Measurements from ENCODE around the gene SCMH1.
A peak's percentile ranks its signal among the peaks of the same experiment; 100 is the strongest.

Gene SCMH1

DNA sequence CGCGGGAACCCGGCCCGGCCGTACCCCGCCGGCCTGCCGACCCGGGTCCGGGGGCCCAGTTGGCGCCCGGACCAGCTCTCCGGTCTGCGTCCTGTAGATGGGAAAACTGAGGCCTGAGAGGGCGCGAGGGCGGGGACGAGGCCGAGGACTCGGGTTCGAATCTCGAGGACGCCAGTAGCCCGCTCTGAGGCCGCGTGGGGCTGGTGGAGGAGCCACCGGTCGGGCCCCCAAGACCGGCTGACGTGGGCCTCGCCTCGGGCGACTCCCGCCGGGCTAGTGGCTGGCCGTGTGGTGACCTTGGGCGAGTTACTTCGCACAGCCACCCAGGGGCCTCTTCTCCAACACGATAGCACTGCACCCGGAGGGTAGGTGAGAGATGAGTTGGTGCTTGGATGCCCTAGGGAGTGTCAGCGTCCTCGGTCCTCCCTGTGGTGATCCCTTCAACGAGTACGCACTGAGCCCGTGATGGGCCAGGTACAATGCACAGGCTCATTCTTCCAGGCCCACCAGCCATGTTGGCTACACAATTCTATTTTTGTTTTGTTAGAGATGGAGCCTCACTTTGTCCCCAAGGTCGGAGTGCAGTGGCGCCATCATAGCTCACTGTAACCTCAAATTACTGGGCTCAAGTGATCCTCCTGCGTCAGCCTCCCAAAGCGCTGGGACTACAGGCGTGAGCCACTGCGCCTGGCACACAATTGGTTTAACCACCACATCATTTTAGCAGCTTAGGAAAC lies 404 bp upstream of the SCMH1 start:
- TF ChIP-seq, protein P1, sequence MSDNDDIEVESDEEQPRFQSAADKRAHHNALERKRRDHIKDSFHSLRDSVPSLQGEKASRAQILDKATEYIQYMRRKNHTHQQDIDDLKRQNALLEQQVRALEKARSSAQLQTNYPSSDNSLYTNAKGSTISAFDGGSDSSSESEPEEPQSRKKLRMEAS (IDR thresholded peaks at IDR 0.05), result peak; percentile 34; the same call in 1 of the 2 replicates
- TF ChIP-seq ZBTB7A (IDR thresholded peaks at IDR 0.05; ENCODE audit: low read depth) (no peak), TCF12 (IDR thresholded peaks at IDR 0.05; ENCODE audit: low read depth) (peak; percentile 31; the same call in 1 of the 2 replicates)
- TF ChIP-seq, protein P2, sequence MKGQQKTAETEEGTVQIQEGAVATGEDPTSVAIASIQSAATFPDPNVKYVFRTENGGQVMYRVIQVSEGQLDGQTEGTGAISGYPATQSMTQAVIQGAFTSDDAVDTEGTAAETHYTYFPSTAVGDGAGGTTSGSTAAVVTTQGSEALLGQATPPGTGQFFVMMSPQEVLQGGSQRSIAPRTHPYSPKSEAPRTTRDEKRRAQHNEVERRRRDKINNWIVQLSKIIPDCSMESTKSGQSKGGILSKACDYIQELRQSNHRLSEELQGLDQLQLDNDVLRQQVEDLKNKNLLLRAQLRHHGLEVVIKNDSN (IDR thresholded peaks at IDR 0.05), result no peak

DNA sequence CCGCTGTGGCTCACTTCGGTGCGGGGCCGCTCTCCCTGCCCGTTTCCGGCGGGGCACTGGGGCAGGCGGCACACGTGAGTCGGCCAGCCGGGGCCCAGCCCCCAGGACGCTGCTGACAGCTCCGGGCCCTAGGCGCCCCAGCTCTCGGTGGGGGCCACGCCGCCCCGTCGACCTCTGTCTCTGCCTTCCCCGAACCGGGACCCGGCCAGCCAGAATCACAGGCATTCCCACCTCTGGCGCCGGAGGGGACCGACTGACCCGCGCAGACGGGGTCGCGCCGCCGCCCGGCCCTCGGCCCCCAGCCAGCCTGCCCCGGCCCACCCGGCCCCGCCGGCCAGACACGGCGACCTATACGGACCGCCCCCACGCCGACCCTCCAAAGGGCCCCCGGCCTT lies 755 bp downstream of the SCMH1 start:
- TF ChIP-seq, protein P1 (IDR thresholded peaks at IDR 0.05), result no peak
- TF ChIP-seq FOXM1 (IDR thresholded peaks at IDR 0.05; ENCODE audit: borderline replicate concordance, low read depth), result no peak

DNA sequence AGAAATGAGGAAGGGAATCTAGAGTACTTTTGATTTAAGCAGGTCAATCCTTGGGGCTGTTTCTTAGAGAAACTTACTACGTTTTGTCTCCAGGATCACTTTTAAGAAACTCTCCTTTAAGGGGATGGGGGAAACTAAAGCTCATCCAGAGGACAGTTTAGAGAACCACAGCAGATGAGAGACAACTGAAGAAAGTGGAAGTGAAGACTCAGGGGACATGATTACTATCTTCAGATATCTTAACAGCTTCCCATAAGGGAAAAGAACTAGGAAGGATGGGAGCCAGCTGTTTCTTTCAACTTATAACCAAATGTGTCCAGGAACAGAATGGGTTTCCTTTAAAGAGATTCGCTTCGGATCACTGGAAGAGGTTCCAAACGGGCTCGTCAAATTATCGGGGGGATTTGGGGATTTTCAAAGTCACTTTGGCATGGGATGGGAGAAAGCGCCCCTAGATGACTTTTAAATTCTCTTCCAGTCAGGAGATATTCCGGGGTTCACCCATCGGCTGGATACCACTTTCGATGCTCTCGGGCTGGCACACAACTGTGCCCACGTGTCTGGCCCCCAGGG lies 1.2 kb downstream of the SCMH1 start:
- TF ChIP-seq, protein P1 (IDR thresholded peaks at IDR 0.05), result no peak
- TF ChIP-seq, protein P3, sequence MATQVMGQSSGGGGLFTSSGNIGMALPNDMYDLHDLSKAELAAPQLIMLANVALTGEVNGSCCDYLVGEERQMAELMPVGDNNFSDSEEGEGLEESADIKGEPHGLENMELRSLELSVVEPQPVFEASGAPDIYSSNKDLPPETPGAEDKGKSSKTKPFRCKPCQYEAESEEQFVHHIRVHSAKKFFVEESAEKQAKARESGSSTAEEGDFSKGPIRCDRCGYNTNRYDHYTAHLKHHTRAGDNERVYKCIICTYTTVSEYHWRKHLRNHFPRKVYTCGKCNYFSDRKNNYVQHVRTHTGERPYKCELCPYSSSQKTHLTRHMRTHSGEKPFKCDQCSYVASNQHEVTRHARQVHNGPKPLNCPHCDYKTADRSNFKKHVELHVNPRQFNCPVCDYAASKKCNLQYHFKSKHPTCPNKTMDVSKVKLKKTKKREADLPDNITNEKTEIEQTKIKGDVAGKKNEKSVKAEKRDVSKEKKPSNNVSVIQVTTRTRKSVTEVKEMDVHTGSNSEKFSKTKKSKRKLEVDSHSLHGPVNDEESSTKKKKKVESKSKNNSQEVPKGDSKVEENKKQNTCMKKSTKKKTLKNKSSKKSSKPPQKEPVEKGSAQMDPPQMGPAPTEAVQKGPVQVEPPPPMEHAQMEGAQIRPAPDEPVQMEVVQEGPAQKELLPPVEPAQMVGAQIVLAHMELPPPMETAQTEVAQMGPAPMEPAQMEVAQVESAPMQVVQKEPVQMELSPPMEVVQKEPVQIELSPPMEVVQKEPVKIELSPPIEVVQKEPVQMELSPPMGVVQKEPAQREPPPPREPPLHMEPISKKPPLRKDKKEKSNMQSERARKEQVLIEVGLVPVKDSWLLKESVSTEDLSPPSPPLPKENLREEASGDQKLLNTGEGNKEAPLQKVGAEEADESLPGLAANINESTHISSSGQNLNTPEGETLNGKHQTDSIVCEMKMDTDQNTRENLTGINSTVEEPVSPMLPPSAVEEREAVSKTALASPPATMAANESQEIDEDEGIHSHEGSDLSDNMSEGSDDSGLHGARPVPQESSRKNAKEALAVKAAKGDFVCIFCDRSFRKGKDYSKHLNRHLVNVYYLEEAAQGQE (IDR thresholded peaks at IDR 0.05; ENCODE audit: low read depth), result no peak
- TF ChIP-seq TEAD4 (IDR thresholded peaks at IDR 0.05) (no peak), RAD21 (IDR thresholded peaks at IDR 0.05; ENCODE audit: low read depth) (no peak), ZBTB7A (IDR thresholded peaks at IDR 0.05; ENCODE audit: low read depth) (no peak), YY1 (IDR thresholded peaks at IDR 0.05; ENCODE audit: low read depth) (no peak), CREB1 (IDR thresholded peaks at IDR 0.05; ENCODE audit: low read depth) (no peak), EGR1 (IDR thresholded peaks at IDR 0.05) (no peak)

DNA sequence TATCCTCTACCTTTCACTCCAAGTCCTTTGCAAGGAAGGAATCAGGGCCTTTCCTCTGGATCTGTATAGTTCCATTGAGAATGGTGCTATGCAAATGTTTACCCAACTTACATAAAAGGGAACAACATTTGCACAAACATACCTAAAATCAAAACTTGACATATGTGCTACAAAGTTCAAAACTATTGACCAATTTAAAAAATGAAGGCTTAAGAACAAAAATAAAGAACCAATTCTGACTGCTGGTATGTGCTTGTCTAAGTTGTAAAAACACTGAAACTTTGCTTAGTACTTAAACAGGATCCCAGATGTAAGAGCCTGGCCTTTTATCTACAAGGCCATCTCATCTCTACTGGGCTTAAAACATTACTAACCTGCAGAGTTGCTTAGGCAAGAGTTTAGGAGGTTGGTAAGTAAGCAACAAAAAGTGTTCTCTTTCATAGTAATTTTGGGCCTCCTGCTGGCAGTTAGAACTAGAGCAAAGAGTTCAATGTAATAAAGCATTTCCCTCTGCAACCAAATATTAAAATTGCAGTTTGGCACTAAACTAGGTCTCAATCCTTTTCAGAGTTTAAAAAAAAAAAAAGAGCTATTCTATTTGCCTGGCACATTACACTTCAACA lies 2.0 kb downstream of the SCMH1 start:
- TF ChIP-seq CEBPB (IDR thresholded peaks at IDR 0.05), result no peak
- no peak for TF ChIP-seq EGR1 (IDR thresholded peaks at IDR 0.05)
- TF ChIP-seq, protein P2 (IDR thresholded peaks at IDR 0.05), result no peak
- TF ChIP-seq EP300 (IDR thresholded peaks at IDR 0.05; ENCODE audit: borderline replicate concordance), result no peak
- TF ChIP-seq NFIC (IDR thresholded peaks at IDR 0.05), result no peak
- no peak for TF ChIP-seq FOXM1 (IDR thresholded peaks at IDR 0.05; ENCODE audit: borderline replicate concordance, low read depth)
- TF ChIP-seq TEAD4 (IDR thresholded peaks at IDR 0.05), result no peak
- no peak for TF ChIP-seq CREB1 (IDR thresholded peaks at IDR 0.05; ENCODE audit: low read depth)
- no peak for TF ChIP-seq TAF1 (IDR thresholded peaks at IDR 0.05; ENCODE audit: low read depth)
- no peak for TF ChIP-seq ZBTB7A (IDR thresholded peaks at IDR 0.05; ENCODE audit: low read depth)
- TF ChIP-seq RAD21 (IDR thresholded peaks at IDR 0.05; ENCODE audit: low read depth), result no peak

DNA sequence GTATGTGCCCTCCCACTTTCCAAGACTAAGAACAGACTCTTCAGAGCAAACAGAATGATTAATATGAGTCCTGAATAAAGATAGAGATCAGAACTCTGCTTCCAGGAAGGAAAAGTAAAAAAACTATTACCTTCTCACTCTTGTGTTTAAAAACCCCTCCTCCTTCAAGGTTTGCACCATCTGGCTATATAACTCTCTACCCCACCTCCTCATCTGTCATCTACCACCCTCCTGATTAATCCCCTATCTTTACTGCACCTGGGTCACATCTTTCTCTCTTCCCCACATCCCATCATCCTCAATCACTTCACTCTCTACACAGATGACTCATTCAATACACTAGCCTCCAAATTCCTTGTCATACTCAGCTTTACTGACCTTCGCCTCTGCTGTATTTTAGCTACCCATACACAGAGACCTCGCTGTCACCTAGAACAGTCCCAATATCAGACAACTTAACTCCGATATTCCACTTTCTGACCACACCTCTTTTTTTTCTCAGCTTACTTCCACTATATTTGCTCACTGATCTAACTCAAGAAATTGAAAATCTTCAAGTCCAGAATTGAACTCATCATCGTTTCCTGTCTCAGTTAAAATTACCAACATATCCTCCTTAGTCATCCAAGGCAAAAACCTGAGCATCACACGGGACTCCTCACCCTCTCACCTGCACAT lies 3.7 kb downstream of the SCMH1 start:
- no peak for TF ChIP-seq EP300 (IDR thresholded peaks at IDR 0.05; ENCODE audit: borderline replicate concordance)
- TF ChIP-seq NFIC (IDR thresholded peaks at IDR 0.05), result no peak
- TF ChIP-seq FOXM1 (IDR thresholded peaks at IDR 0.05; ENCODE audit: borderline replicate concordance, low read depth), result no peak
- TF ChIP-seq TEAD4 (IDR thresholded peaks at IDR 0.05), result no peak
- TF ChIP-seq, protein P3 (IDR thresholded peaks at IDR 0.05; ENCODE audit: low read depth), result no peak

DNA sequence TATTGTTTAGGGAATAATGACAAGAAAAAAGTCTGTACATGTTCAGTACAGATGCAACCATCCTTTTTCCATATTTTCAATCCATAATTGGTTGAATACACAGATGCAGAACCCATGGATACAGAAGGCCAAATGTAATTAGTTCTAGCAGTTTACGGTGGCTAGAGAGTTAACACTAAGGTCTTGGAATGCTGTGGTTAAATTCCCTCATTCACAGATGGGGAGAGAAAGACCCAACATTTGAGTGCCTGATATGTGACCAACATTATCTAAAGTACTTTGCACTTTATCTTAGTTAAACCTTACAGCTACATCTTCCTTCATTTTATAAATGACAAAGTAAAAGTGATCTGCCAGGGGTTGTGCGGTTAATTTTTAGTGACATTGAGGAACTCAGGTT lies 5.3 kb downstream of the SCMH1 start:
- TF ChIP-seq TAF1 (IDR thresholded peaks at IDR 0.05; ENCODE audit: low read depth), result no peak
- TF ChIP-seq, protein P1 (IDR thresholded peaks at IDR 0.05), result no peak
- TF ChIP-seq YY1 (IDR thresholded peaks at IDR 0.05; ENCODE audit: low read depth), result no peak
- TF ChIP-seq CEBPB (IDR thresholded peaks at IDR 0.05), result no peak
- TF ChIP-seq CREB1 (IDR thresholded peaks at IDR 0.05; ENCODE audit: low read depth), result no peak
- TF ChIP-seq, protein P3 (IDR thresholded peaks at IDR 0.05; ENCODE audit: low read depth), result no peak
- TF ChIP-seq ZBTB7A (IDR thresholded peaks at IDR 0.05; ENCODE audit: low read depth), result no peak
